Naive thymus-derived CD8-positive, alpha-beta T cell (primary cell): ENCODE data around the gene CCDC51. TPM values are rescaled to one million over a fixed set of nuclear protein-coding genes. Genes with fewer than 3 reads are reported as not detected.

Source experiments
- ATAC-seq, 2 donors: fragments of 150-1000 bp; cut with Tn5 transposase in 1 of 2; sonication (Bioruptor Pico), chemical (Tn5 transposase) in 1 of 2; 1 replicate in 1 of 2; 2 replicates in 1 of 2; pipeline ENCODE4 v1.10.0; 2021; ENCODE audit warnings: mild to moderate bottlenecking in 2 of 2, moderate library complexity in 2 of 2
- POLR2A ChIA-PET: fragments of 350-600 bp; sonication (Branson Sonifier 250); formaldehyde crosslinking; loops from one replicate; lab custom pipeline; 2021; ENCODE audit warnings: antibody characterized with exemption; lab: Charles Lee
- DNase-seq, 10 donors: peaks; one replicate each; pipeline versions ENCODE4 v3.0.0 to v3.0.0-alpha.2; 2020 to 2022
- H3K27ac Mint-ChIP-seq, 10 donors: one replicate each; pipeline ENCODE4 v1.8.0; 2020 to 2022; ENCODE audit warnings: mild to moderate bottlenecking in 10 of 10, mixed read lengths in 10 of 10, moderate library complexity in 4 of 10, inconsistent platforms in 1 of 10
- H3K27me3 Mint-ChIP-seq, 5 donors: one replicate each; pipeline ENCODE4 v1.8.0; 2021 to 2022; ENCODE audit warnings: mixed read lengths in 5 of 5
- H3K36me3 Mint-ChIP-seq, 3 donors: one replicate each; pipeline ENCODE4 v1.8.0; 2020 to 2022; ENCODE audit warnings: mixed read lengths in 3 of 3, mild to moderate bottlenecking in 2 of 3, inconsistent platforms in 1 of 3
- H3K4me1 Mint-ChIP-seq, 4 donors: one replicate each; pipeline ENCODE4 v1.8.0; 2021 to 2022; ENCODE audit warnings: mixed read lengths in 4 of 4
- H3K4me3 Mint-ChIP-seq, 10 donors: one replicate each; pipeline ENCODE4 v1.8.0; 2020 to 2022; ENCODE audit warnings: mild to moderate bottlenecking in 10 of 10, mixed read lengths in 10 of 10, moderate library complexity in 6 of 10, inconsistent platforms in 1 of 10
- H3K9me3 Mint-ChIP-seq, 9 donors: one replicate each; pipeline ENCODE4 v1.8.0; 2020 to 2022; ENCODE audit warnings: mixed read lengths in 9 of 9, mild to moderate bottlenecking in 3 of 9, inconsistent platforms in 1 of 9, moderate library complexity in 1 of 9
- polyA plus RNA-seq, 3 donors: library from polyadenylated mRNA; unstranded; fragments of 300-500 nt; fragmentation: Illumina TruSeq; gene quantifications; one replicate each; pipeline ENCODE4 v1.2.3, GENCODE V29; 2021
- total RNA-seq, 8 experiments: library from RNA in 2 of 8; stranded (reverse) in 2 of 8; gene quantifications; one replicate each; pipeline ENCODE4 v1.2.3 and lab custom pipeline; 2021 to 2026

CCDC51 gene
- total and polyA plus RNA-seq, 5 experiments from 2014 or later = 4.6 to 12.9 (median 8.6) TPM

DNA sequence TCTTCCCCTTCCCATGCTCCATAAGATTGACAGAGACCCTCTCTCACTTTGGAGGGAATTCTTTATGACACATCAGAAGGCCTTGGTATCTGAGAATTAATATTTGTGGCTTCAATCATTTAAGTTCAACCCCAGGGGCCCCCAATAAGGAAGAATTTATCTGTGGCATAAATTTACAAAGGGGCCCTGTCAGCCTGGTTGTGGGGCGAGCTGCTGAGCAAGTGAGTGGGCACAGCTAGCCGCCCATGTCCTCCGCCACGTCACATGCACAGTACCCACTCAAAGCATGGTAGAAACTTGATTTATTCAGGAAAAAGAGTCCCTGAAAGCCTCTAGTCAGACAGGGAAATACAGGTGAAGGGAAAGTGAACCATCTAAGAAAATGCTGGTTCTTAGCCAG, 23.4 kb downstream of the CCDC51 start:
- DNase-seq (no peak), ATAC-seq (no peak)
- H3K9me3 Mint-ChIP-seq = no peaks in the 10 kb centered on the region
- no peaks in the 10 kb centered on the region for H3K27me3 Mint-ChIP-seq
- H3K4me1 Mint-ChIP-seq = peaks cover 0 to 1% (median 0%) of the 10 kb centered on the region in 4 donors
- no peaks in the 10 kb centered on the region for H3K36me3 Mint-ChIP-seq
- POLR2A ChIA-PET = no interaction called here
- peak overlapping the region in 1 of 10 donors; percentile 58 for H3K27ac Mint-ChIP-seq
- no peak overlapping the region for H3K4me3 Mint-ChIP-seq

DNA sequence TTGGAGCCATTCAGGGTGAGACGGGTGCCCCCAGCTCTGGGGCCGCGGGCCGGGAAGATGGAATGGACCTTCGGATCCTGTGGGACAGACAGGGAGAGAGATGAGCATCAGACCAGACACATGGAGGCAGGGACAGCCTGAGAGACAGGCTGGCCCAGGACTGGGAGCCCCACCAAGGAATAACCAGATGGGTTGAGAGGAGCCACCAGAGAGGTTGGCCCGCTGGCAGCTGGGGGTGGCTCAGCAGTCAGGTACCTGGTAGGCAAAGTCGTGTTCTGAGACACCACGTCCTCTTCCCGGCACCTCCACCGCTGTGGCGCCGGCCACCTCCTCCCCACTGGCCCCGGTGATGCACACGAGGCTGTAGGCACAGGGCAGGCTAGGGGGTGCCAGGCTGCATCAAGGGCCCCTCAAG, 23.8 kb downstream of the CCDC51 start:
- H3K4me3 Mint-ChIP-seq = no peak overlapping the region
- no peak for ATAC-seq
- no peaks in the 10 kb centered on the region for H3K4me1 Mint-ChIP-seq
- no peak overlapping the region for H3K27ac Mint-ChIP-seq
- no peak for DNase-seq
- no peaks in the 10 kb centered on the region for H3K27me3 Mint-ChIP-seq
- H3K9me3 Mint-ChIP-seq = no peaks in the 10 kb centered on the region
- POLR2A ChIA-PET = no interaction called here
- no peaks in the 10 kb centered on the region for H3K36me3 Mint-ChIP-seq

GRCh38 chr3:48415251-48415953, 24.5 kb downstream of the CCDC51 start:
- Mint-ChIP-seq H3K36me3 (no peaks in the 10 kb centered on the region), H3K4me3 (no peak overlapping the region), H3K4me1 (no peaks in the 10 kb centered on the region), H3K27ac (peak overlapping the region in 1 of 10 donors; percentile 58), H3K9me3 (no peaks in the 10 kb centered on the region), H3K27me3 (no peaks in the 10 kb centered on the region)
- ATAC-seq (no peak), DNase-seq (no peak)
- POLR2A ChIA-PET = no interaction called here

DNA sequence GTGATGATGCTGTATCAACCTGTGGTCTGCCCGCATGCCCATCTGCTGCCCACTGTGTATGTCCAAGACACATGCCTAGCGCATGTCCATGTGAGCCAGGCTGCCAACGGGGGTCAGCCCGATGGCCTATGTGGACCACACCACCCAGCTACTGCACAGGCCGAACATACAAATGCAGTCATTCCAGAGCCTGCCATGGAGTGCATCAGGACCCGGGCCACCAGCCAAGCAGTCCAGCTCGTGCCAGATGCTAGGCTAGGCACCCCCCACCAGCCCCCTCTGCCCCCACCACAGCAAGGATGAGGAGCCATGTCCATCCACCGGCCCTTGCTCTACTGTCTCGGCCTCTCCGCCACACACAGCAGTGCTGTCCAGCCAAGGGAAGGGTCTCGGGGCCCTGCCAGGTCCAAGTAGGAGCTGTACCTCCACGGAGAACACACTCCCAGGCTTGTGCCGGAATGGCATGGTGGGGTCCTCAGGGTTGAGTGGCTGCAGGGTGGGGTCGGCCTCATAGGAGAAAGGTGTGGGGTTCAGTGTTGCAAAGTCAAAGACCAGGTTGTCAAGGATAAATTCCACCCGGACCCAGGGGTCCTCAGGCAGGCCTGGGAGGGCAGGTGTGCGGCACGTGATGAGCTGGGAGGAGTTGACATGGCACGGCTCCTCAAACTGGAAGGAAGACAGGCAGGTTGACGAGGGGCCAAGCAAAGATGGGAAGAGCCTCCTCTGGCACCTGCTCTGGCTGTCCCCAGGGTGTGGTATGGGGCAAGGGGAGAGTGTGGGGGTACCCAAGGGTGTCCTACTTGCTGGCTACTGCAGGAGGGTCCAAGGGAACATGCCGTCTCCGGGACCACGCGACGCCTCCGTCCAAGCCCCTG, 25.3 kb downstream of the CCDC51 start:
- no peaks in the 10 kb centered on the region for H3K4me1 Mint-ChIP-seq
- no peak overlapping the region for H3K27ac Mint-ChIP-seq
- POLR2A ChIA-PET = no interaction called here
- H3K9me3 Mint-ChIP-seq = no peaks in the 10 kb centered on the region
- no peak overlapping the region for H3K4me3 Mint-ChIP-seq
- H3K36me3 Mint-ChIP-seq = no peaks in the 10 kb centered on the region
- ATAC-seq = no peak
- H3K27me3 Mint-ChIP-seq = no peaks in the 10 kb centered on the region
- peak in 1 of 10 donors; percentile 54 for DNase-seq

DNA sequence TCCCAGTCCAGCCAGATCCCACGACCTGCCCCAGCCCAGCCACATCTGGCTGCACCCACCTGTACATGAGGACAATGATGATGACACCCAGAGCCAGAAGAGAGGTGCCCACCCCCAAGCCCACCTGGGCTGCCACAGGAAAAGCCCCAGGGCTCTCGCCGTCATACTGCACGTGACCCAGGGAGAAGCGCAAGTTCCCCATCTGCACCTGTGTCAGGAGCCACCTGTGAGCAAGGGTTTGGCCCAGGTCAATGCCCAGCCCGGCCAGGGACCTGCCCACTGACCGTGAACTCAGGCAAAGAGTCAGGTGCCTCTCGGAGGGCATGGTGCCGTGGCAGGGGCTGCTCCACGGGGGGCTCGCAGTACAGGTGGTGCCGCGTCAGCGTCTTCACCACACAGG, 26.3 kb downstream of the CCDC51 start:
- no peak for ATAC-seq
- DNase-seq = peak in 1 of 10 donors; percentile 60
- no peaks in the 10 kb centered on the region for H3K36me3 Mint-ChIP-seq
- H3K27me3 Mint-ChIP-seq = no peaks in the 10 kb centered on the region
- no peak overlapping the region for H3K4me3 Mint-ChIP-seq
- no peak overlapping the region for H3K27ac Mint-ChIP-seq
- H3K4me1 Mint-ChIP-seq = no peaks in the 10 kb centered on the region
- POLR2A ChIA-PET = no interaction called here
- no peaks in the 10 kb centered on the region for H3K9me3 Mint-ChIP-seq

DNA sequence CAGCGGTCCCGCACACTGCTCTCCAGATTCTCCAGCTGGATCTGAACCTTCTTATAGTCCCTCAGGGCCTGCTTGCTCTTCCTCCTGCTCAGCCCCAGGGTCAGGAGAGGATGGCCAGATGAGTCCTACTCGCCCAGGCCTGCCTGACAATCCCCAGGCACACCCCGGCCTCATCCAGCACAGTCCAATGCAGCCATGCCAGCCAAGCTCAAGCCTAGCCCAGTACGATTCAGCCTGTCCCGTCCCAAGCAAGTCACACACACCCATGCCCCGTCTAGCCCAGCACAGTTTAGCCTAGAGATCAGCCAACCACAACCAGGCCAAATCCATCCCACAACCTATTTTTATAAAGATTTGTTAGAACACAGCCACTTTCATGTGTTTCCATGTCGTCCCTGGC, 26.8 kb downstream of the CCDC51 start:
- Mint-ChIP-seq H3K36me3 (no peaks in the 10 kb centered on the region), H3K4me3 (no peak overlapping the region), H3K27ac (peak overlapping the region in 1 of 10 donors; percentile 33), H3K27me3 (no peaks in the 10 kb centered on the region), H3K9me3 (no peaks in the 10 kb centered on the region), H3K4me1 (peaks cover 0 to 2% (median 0%) of the 10 kb centered on the region in 4 donors)
- DNase-seq (peak in 1 of 10 donors; percentile 23), ATAC-seq (no peak)
- POLR2A ChIA-PET = no interaction called here

DNA sequence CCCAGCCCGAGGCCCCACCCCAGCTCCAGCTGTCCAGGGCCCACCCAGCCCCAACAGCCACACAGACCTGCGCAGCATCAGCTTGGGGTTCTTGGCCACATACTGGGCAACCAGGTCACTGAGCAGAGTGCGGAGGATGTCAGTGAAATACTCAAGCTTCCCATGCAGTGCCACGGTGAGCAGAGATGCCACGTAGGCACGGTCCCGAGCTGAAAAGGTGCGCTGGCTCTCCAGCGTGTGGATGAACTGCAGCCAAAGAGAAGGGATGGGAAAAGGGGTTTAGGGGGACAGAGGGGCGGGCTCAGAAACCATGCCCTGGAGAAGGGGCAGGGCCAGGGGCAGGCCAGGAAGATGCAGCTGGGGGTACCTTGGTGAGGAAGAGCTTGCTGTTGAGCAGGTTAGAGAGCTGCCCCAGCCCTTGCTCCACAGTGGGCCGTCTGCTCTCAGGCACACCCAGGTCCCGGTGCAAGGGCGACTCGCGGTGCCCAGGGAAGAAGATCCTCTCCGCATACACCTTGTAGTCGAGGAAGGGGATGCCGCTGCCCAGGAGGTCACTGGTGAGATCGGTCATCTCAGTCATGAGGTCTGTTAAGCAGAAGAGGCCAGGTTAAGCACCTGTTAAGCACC, 27.4 kb downstream of the CCDC51 start:
- POLR2A ChIA-PET = no interaction called here
- H3K27me3 Mint-ChIP-seq = no peaks in the 10 kb centered on the region
- no peaks in the 10 kb centered on the region for H3K9me3 Mint-ChIP-seq
- H3K27ac Mint-ChIP-seq = no peak overlapping the region
- H3K36me3 Mint-ChIP-seq = no peaks in the 10 kb centered on the region
- ATAC-seq = no peak
- H3K4me3 Mint-ChIP-seq = no peak overlapping the region
- peaks cover 0 to 2% (median 0%) of the 10 kb centered on the region in 4 donors for H3K4me1 Mint-ChIP-seq
- peak in 1 of 10 donors; percentile 44 for DNase-seq

- peak in 1 of 10 donors; percentile 47 for DNase-seq
- POLR2A ChIA-PET = no interaction called here
- Mint-ChIP-seq H3K4me3 (no peak overlapping the region), H3K36me3 (no peaks in the 10 kb centered on the region), H3K4me1 (peaks cover 0 to 2% (median 0%) of the 10 kb centered on the region in 4 donors), H3K9me3 (no peaks in the 10 kb centered on the region), H3K27ac (no peak overlapping the region), H3K27me3 (no peaks in the 10 kb centered on the region)
- ATAC-seq = no peak
Measured at GRCh38 chr3:48411606-48412374, 28.1 kb downstream of the CCDC51 start.

DNA sequence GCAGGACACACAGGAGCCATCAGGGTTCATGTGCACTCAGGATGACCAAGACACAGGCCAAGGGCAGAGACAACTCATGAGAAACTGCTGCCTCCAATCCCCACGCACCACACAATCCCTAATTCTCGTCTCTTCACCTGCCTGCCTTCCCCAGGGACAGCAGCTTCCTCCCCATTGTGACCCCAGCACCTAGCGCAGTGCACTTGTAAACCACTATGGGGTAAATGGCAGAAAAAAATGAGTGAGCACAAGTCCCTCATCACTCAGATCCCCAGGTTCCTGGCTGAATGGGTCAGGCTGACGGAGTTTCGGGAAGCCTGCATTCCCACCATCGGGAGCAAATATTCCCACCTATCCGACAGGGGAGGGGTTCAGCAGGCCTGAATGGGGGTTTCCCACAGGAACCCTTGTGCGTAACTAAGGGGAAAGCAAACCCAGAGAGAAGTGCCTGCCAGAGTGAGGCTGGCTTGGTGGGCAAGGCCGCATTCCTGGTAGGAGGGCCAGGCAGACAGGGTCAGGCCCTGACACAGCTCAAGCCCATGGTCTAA, 28.8 kb downstream of the CCDC51 start:
- Mint-ChIP-seq H3K9me3 (no peaks in the 10 kb centered on the region), H3K27ac (no peak overlapping the region), H3K4me3 (no peak overlapping the region), H3K36me3 (no peaks in the 10 kb centered on the region), H3K27me3 (no peaks in the 10 kb centered on the region), H3K4me1 (peaks cover 0 to 2% (median 0%) of the 10 kb centered on the region in 4 donors)
- POLR2A ChIA-PET = no interaction called here
- no peak for DNase-seq
- no peak for ATAC-seq

GRCh38 chr3:48410205-48411040, 29.5 kb downstream of the CCDC51 start:
- no peak overlapping the region for H3K27ac Mint-ChIP-seq
- no peaks in the 10 kb centered on the region for H3K27me3 Mint-ChIP-seq
- ATAC-seq (no peak), DNase-seq (peak in 1 of 10 donors; percentile 36)
- peaks cover 0 to 2% (median 0%) of the 10 kb centered on the region in 4 donors for H3K4me1 Mint-ChIP-seq
- H3K4me3 Mint-ChIP-seq = no peak overlapping the region
- no peaks in the 10 kb centered on the region for H3K9me3 Mint-ChIP-seq
- H3K36me3 Mint-ChIP-seq = no peaks in the 10 kb centered on the region
- POLR2A ChIA-PET = no interaction called here

- DNase-seq = peak in 2 of 10 donors; percentile 0 to 43
- no peak for ATAC-seq
- POLR2A ChIA-PET = no interaction called here
- H3K4me3 Mint-ChIP-seq = no peak overlapping the region
- H3K4me1 Mint-ChIP-seq = peaks cover 0 to 2% (median 0%) of the 10 kb centered on the region in 4 donors
- H3K27ac Mint-ChIP-seq = no peak overlapping the region
- H3K9me3 Mint-ChIP-seq = no peaks in the 10 kb centered on the region
- no peaks in the 10 kb centered on the region for H3K36me3 Mint-ChIP-seq
- H3K27me3 Mint-ChIP-seq = no peaks in the 10 kb centered on the region
Measured at GRCh38 chr3:48409291-48410201, 30.4 kb downstream of the CCDC51 start.
